SK-N-SH (cell line): ENCODE measurements around the gene DTD2. TPM values are rescaled to one million over a fixed set of nuclear protein-coding genes. Genes with fewer than 3 reads are reported as not detected.

Experiments
- CTCF ChIA-PET: fragments of 300-600, 350-600 bp; formaldehyde crosslinking; extraction: SDS; loops from one replicate; lab custom pipeline; 2021; lab: Yijun Ruan, JAX
- POLR2A ChIA-PET: fragments of 350-600 bp; sonication (Branson Sonifier 250); formaldehyde crosslinking; extraction: SDS; loops from one replicate; lab custom pipeline; 2020; ENCODE audit warnings: antibody characterized with exemption, inconsistent platforms; lab: Yijun Ruan, JAX
- DNase-seq: peaks from one replicate; pipeline ENCODE4 v3.0.0; 2012
- H2AFZ ChIP-seq: fragments of 200-600 bp; sonication (generic); 2 replicates; pipeline ENCODE4 v1.8.1; 2016; ENCODE audit warnings: antibody characterized with exemption, mild to moderate bottlenecking, low read depth
- H3F3A ChIP-seq: fragments of 200-600 bp; sonication (generic); replicated peaks from 2 replicates; pipeline ENCODE3; 2016; ENCODE audit warnings: antibody characterized with exemption, mild to moderate bottlenecking; ENCODE audit not compliant: insufficient read depth
- H3K27ac ChIP-seq, 2 experiments: fragments of 200-500 bp in 1 of 2; fragments of 200-600 bp in 1 of 2; sonication (Bioruptor generic) in 1 of 2; sonication (generic), shearing (Covaris generic) in 1 of 2; 2 replicates each; pipeline versions ENCODE4 v1.5.1 to v1.6.1; 2014 to 2016; ENCODE audit warnings: low read depth in 2 of 2, inconsistent platforms in 1 of 2, low read length in 1 of 2, mild to moderate bottlenecking in 1 of 2, mixed read lengths in 1 of 2
- H3K27me3 ChIP-seq: fragments of 200-600 bp; sonication (generic), shearing (Covaris generic); 2 replicates; pipeline ENCODE4 v1.6.1; 2016; ENCODE audit warnings: mixed run types; ENCODE audit not compliant: insufficient read depth
- H3K36me3 ChIP-seq, 2 experiments: fragments of 200-500 bp in 1 of 2; fragments of 200-600 bp in 1 of 2; sonication (Bioruptor generic) in 1 of 2; sonication (generic) in 1 of 2; replicated peaks in 1 of 2; 2 replicates each; pipeline versions ENCODE3 to v1.5.1; 2014 to 2016; ENCODE audit warnings: low read length in 1 of 2, mild to moderate bottlenecking in 1 of 2; ENCODE audit not compliant: insufficient read depth in 2 of 2, control insufficient read depth in 1 of 2
- H3K4me1 ChIP-seq, 2 experiments: fragments of 200-500 bp in 1 of 2; fragments of 200-600 bp in 1 of 2; sonication (Bioruptor generic) in 1 of 2; sonication (generic), shearing (Covaris generic) in 1 of 2; 2 replicates each; pipeline versions ENCODE4 v1.5.1 to v1.6.1; 2014 to 2016; ENCODE audit warnings: low read depth in 1 of 2, low read length in 1 of 2, mixed run types in 1 of 2; ENCODE audit not compliant: insufficient read depth in 2 of 2, control insufficient read depth in 1 of 2
- H3K4me2 ChIP-seq: fragments of 200-600 bp; sonication (generic), shearing (Covaris generic); 2 replicates; pipeline ENCODE4 v1.6.1; 2017; ENCODE audit warnings: mixed run types
- H3K4me3 ChIP-seq, 2 experiments: fragments of 200-500 bp in 1 of 2; fragments of 200-600 bp in 1 of 2; sonication (Bioruptor generic) in 1 of 2; sonication (generic), shearing (Covaris generic) in 1 of 2; 2 replicates each; pipeline versions ENCODE4 v1.5.1 to v1.8.1; 2014 to 2016; ENCODE audit warnings: low read depth in 2 of 2, inconsistent platforms in 1 of 2, low read length in 1 of 2, mild to moderate bottlenecking in 1 of 2, mixed read lengths in 1 of 2, moderate library complexity in 1 of 2
- H3K79me2 ChIP-seq: fragments of 200-600 bp; sonication (generic); 2 replicates; pipeline ENCODE4 v1.8.1; 2017; ENCODE audit warnings: mild to moderate bottlenecking; ENCODE audit not compliant: insufficient read depth
- H3K9ac ChIP-seq: fragments of 200-600 bp; sonication (generic); 2 replicates; pipeline ENCODE4 v1.6.1; 2017; ENCODE audit warnings: mixed run types
- H3K9me2 ChIP-seq: fragments of 200-600 bp; sonication (generic); 2 replicates; pipeline ENCODE4 v1.6.1; 2017; ENCODE audit warnings: mixed run types
- H3K9me3 ChIP-seq: fragments of 200-600 bp; sonication (generic); 2 replicates; pipeline ENCODE4 v1.6.1; 2017; ENCODE audit warnings: mixed run types, mild to moderate bottlenecking, moderate library complexity
- H4K20me1 ChIP-seq: fragments of 200-600 bp; sonication (generic); 2 replicates; pipeline ENCODE4 v1.6.1; 2017; ENCODE audit warnings: mild to moderate bottlenecking, mixed run types; ENCODE audit not compliant: insufficient read depth
- ELF1 ChIP-seq: IDR thresholded peaks from 2 replicates; pipeline ENCODE4 v1.4.0; 2012
- FOXJ3 ChIP-seq: sonication (generic); formaldehyde crosslinking; IDR thresholded peaks from 2 replicates; pipeline ENCODE4 v1.5.1; 2020; ENCODE audit warnings: mild to moderate bottlenecking, missing genetic modification reagents
- GABPA ChIP-seq: IDR thresholded peaks from 2 replicates; pipeline ENCODE4 v1.4.0; 2012; ENCODE audit warnings: low read depth, mild to moderate bottlenecking
- MEF2A ChIP-seq: IDR thresholded peaks from 2 replicates; pipeline ENCODE4 v1.4.0; 2012; ENCODE audit warnings: low read depth, borderline replicate concordance
- MXI1 ChIP-seq: IDR thresholded peaks from 2 replicates; pipeline ENCODE4 v1.6.1; 2012; ENCODE audit warnings: mild to moderate bottlenecking, low read depth, low read length, improper control_type of control experiment
- NRF1 ChIP-seq: IDR thresholded peaks from 2 replicates; pipeline ENCODE4 v1.6.1; 2012; ENCODE audit warnings: low read depth, mild to moderate bottlenecking, low read length
- RCOR1 ChIP-seq: fragments of 150-350 bp; IDR thresholded peaks from 2 replicates; pipeline ENCODE4 v1.6.1; 2017; ENCODE audit warnings: antibody characterized with exemption, low read length
- SIN3A ChIP-seq: IDR thresholded peaks from 2 replicates; pipeline ENCODE4 v1.6.1; 2012; ENCODE audit warnings: low read depth, mild to moderate bottlenecking, low read length, moderate library complexity, borderline replicate concordance
- TAF1 ChIP-seq: IDR thresholded peaks from 2 replicates; pipeline ENCODE4 v1.6.1; 2012; ENCODE audit warnings: low read depth, mild to moderate bottlenecking, low read length, moderate library complexity, borderline replicate concordance
- TEAD4 ChIP-seq: IDR thresholded peaks from 2 replicates; pipeline ENCODE4 v1.4.0; 2012; ENCODE audit warnings: mild to moderate bottlenecking, borderline replicate concordance; ENCODE audit not compliant: insufficient read depth
- WGBS: methylation state at CpG from one replicate; pipeline ENCODE4 v1.1.6; 2017; ENCODE audit warnings: low lambda C conversion rate; 5-methylcytosine and 5-hydroxymethylcytosine counted together
- polyA plus RNA-seq, 3 experiments: library from polyadenylated mRNA; depleted of rRNA; stranded (reverse); fragments of >200 nt; gene quantifications; 2 replicates each; pipeline ENCODE4 v1.2.3, GENCODE V29; 2012
- TF ChIP-seq, protein P1 (sequence below): fragments of 150-350 bp; IDR thresholded peaks from 2 replicates; pipeline ENCODE4 v1.6.1; 2016; ENCODE audit warnings: mild to moderate bottlenecking, low read depth, low read length
- TF ChIP-seq, protein P2 (sequence below): fragments of 200-600 bp; sonication (generic); IDR thresholded peaks from 2 replicates; pipeline ENCODE4 v1.6.1; 2017; ENCODE audit warnings: antibody characterized with exemption, mild to moderate bottlenecking, moderate library complexity
- TF ChIP-seq, protein P3 (sequence below): IDR thresholded peaks from 2 replicates; pipeline ENCODE4 v1.4.0; 2012; ENCODE audit warnings: low read depth, borderline replicate concordance
- TF ChIP-seq, protein P4 (sequence below): fragments of 150-350 bp; IDR thresholded peaks from 2 replicates; pipeline ENCODE4 v1.6.1; 2017; ENCODE audit warnings: antibody characterized with exemption, low read length, low read depth, borderline replicate concordance

The DTD2 gene
- polyA plus RNA-seq, 1 of the 3 experiments (the other 2 are of a cell fraction): 10.5 TPM

DNA sequence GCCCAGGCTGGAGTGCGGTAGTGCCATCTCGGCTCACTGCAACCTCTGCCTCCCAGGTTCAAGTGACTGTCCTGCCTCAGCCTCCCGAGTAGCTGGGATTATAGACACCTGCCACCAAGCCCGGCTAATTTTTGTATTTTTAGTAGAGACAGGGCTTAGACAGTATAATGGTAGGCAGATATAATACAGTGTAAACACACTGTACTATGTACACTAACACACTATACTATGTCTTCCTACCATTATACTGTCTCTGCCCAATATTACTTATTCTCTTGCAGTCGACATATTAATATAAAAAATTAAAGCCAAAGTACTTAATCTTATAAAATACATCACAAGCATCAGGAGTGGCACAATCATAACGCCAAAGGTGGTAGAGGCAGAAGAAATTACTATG lies 15.0 kb downstream of the DTD2 start:
- Histone ChIP-seq H3K4me2 (no peak overlapping the region), H3K9me3 (no peaks in the 10 kb centered on the region), H3F3A (no peaks in the 10 kb centered on the region), H3K27ac (peak overlapping the region in 1 of 2 experiments; percentile 40; a peak in 1 of 4 replicates), H3K4me3 (no peak overlapping the region), H2AFZ (no peak overlapping the region), H3K9ac (no peak overlapping the region), H3K4me1 (no peaks in the 10 kb centered on the region; a peak in 1 of 4 replicates), H3K36me3 (peaks cover 8 to 27% of the 10 kb centered on the region in 2 experiments), H3K79me2 (no peaks in the 10 kb centered on the region), H3K9me2 (no peaks in the 10 kb centered on the region), H4K20me1 (no peaks in the 10 kb centered on the region), H3K27me3 (no peaks in the 10 kb centered on the region)
- TF ChIP-seq, protein P1, sequence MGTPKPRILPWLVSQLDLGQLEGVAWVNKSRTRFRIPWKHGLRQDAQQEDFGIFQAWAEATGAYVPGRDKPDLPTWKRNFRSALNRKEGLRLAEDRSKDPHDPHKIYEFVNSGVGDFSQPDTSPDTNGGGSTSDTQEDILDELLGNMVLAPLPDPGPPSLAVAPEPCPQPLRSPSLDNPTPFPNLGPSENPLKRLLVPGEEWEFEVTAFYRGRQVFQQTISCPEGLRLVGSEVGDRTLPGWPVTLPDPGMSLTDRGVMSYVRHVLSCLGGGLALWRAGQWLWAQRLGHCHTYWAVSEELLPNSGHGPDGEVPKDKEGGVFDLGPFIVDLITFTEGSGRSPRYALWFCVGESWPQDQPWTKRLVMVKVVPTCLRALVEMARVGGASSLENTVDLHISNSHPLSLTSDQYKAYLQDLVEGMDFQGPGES: no peak
- TF ChIP-seq ELF1 (no peak), FOXJ3 (CRISPR knock-in tag) (no peak), NRF1 (no peak), TAF1 (no peak), TEAD4 (no peak), RCOR1 (no peak), MXI1 (no peak), SIN3A (no peak), GABPA (no peak), MEF2A (no peak)
- TF ChIP-seq, protein P2, sequence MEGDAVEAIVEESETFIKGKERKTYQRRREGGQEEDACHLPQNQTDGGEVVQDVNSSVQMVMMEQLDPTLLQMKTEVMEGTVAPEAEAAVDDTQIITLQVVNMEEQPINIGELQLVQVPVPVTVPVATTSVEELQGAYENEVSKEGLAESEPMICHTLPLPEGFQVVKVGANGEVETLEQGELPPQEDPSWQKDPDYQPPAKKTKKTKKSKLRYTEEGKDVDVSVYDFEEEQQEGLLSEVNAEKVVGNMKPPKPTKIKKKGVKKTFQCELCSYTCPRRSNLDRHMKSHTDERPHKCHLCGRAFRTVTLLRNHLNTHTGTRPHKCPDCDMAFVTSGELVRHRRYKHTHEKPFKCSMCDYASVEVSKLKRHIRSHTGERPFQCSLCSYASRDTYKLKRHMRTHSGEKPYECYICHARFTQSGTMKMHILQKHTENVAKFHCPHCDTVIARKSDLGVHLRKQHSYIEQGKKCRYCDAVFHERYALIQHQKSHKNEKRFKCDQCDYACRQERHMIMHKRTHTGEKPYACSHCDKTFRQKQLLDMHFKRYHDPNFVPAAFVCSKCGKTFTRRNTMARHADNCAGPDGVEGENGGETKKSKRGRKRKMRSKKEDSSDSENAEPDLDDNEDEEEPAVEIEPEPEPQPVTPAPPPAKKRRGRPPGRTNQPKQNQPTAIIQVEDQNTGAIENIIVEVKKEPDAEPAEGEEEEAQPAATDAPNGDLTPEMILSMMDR: no peak
- TF ChIP-seq, protein P3, sequence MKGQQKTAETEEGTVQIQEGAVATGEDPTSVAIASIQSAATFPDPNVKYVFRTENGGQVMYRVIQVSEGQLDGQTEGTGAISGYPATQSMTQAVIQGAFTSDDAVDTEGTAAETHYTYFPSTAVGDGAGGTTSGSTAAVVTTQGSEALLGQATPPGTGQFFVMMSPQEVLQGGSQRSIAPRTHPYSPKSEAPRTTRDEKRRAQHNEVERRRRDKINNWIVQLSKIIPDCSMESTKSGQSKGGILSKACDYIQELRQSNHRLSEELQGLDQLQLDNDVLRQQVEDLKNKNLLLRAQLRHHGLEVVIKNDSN: no peak
- TF ChIP-seq, protein P4, sequence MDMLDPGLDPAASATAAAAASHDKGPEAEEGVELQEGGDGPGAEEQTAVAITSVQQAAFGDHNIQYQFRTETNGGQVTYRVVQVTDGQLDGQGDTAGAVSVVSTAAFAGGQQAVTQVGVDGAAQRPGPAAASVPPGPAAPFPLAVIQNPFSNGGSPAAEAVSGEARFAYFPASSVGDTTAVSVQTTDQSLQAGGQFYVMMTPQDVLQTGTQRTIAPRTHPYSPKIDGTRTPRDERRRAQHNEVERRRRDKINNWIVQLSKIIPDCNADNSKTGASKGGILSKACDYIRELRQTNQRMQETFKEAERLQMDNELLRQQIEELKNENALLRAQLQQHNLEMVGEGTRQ: no peak
- 83% methylated on average over 6 of the region's 6 CpGs for WGBS
- DNase-seq: no peak
- ChIA-PET CTCF (interaction anchor here (0.6 kb wide), 1 partner anchor 17 kb away, joined by 3 read pairs; no protein-coding TSS in a partner anchor), POLR2A (no interaction called here)
